Astrocyte (in vitro differentiated cells and primary cell): ENCODE measurements around the gene RPL34. TPM values are rescaled to one million over a fixed set of nuclear protein-coding genes. Genes with fewer than 3 reads are reported as not detected.

ENCODE experiments used
- DNase-seq: peaks from one replicate; pipeline ENCODE4 v3.0.0-alpha.2; 2010; ENCODE audit warnings: low read depth
- FAIRE-seq: peaks from 2 replicates; lab custom pipeline; 2011; peaks lifted over from hg19 to GRCh38; lab: Jason Lieb, UNC
- H2AFZ ChIP-seq: 2 replicates; pipeline ENCODE4 v1.6.0; 2012; ENCODE audit warnings: low read depth, low read length, inconsistent platforms
- H3K27ac ChIP-seq: 2 replicates; pipeline ENCODE4 v1.5.1; 2011; ENCODE audit warnings: low read depth, low read length, inconsistent platforms
- H3K27me3 ChIP-seq: 2 replicates; pipeline ENCODE4 v1.6.0; 2011; ENCODE audit warnings: low read length, inconsistent platforms; ENCODE audit not compliant: insufficient read depth
- H3K36me3 ChIP-seq: 2 replicates; pipeline ENCODE4 v1.5.1; 2011; ENCODE audit warnings: low read length, inconsistent platforms; ENCODE audit not compliant: insufficient read depth
- H3K4me1 ChIP-seq: 2 replicates; pipeline ENCODE4 v1.5.1; 2011; ENCODE audit warnings: low read length, inconsistent platforms; ENCODE audit not compliant: insufficient read depth
- H3K4me2 ChIP-seq: 2 replicates; pipeline ENCODE4 v1.6.0; 2012; ENCODE audit warnings: low read length, inconsistent platforms
- H3K4me3 ChIP-seq: 2 replicates; pipeline ENCODE4 v1.5.1; 2011; ENCODE audit warnings: low read depth, mild to moderate bottlenecking, low read length, inconsistent platforms; ENCODE audit not compliant: insufficient read depth
- H3K79me2 ChIP-seq: 2 replicates; pipeline ENCODE4 v1.6.0; 2012; ENCODE audit warnings: mild to moderate bottlenecking, low read length, inconsistent platforms; ENCODE audit not compliant: insufficient read depth
- H3K9ac ChIP-seq: 2 replicates; pipeline ENCODE4 v1.6.0; 2012; ENCODE audit warnings: mild to moderate bottlenecking, low read length, inconsistent platforms
- H3K9me3 ChIP-seq: 2 replicates; pipeline ENCODE4 v1.5.1; 2012; ENCODE audit warnings: low read depth, mild to moderate bottlenecking, low read length, inconsistent platforms; ENCODE audit not compliant: insufficient read depth
- H4K20me1 ChIP-seq: 2 replicates; pipeline ENCODE4 v1.6.0; 2012; ENCODE audit warnings: low read length, inconsistent platforms; ENCODE audit not compliant: insufficient read depth
- H3K27ac Mint-ChIP-seq: one replicate; pipeline ENCODE4 v1.8.0; 2021; ENCODE audit warnings: mild to moderate bottlenecking, mixed read lengths; ENCODE audit not compliant: unreplicated experiment
- H3K27me3 Mint-ChIP-seq: one replicate; pipeline ENCODE4 v1.8.0; 2021; ENCODE audit warnings: low read depth, mixed read lengths; ENCODE audit not compliant: unreplicated experiment
- H3K36me3 Mint-ChIP-seq: one replicate; pipeline ENCODE4 v1.8.0; 2021; ENCODE audit warnings: low read depth, mixed read lengths; ENCODE audit not compliant: unreplicated experiment
- H3K4me1 Mint-ChIP-seq: one replicate; pipeline ENCODE4 v1.8.0; 2021; ENCODE audit warnings: low read depth, mixed read lengths; ENCODE audit not compliant: unreplicated experiment
- H3K4me3 Mint-ChIP-seq: one replicate; pipeline ENCODE4 v1.8.0; 2021; ENCODE audit warnings: mild to moderate bottlenecking, moderate library complexity, mixed read lengths; ENCODE audit not compliant: unreplicated experiment
- H3K9me3 Mint-ChIP-seq: one replicate; pipeline ENCODE4 v1.8.0; 2021; ENCODE audit warnings: mild to moderate bottlenecking, mixed read lengths; ENCODE audit not compliant: unreplicated experiment
- EZH2 ChIP-seq: IDR thresholded peaks from 2 replicates; pipeline ENCODE4 v1.6.1; 2012; ENCODE audit warnings: mild to moderate bottlenecking, low read length, inconsistent platforms; ENCODE audit not compliant: insufficient read depth
- total RNA-seq: library from RNA; stranded (reverse); gene quantifications from 2 replicates; pipeline ENCODE4 v1.2.1, GENCODE V29; 2021
- TF ChIP-seq, protein P1 (sequence below): IDR thresholded peaks from 2 replicates; pipeline ENCODE4 v1.5.1; 2011; ENCODE audit warnings: low read depth, mild to moderate bottlenecking, inconsistent platforms, low read length, moderate library complexity; ENCODE audit not compliant: insufficient read depth

RPL34 gene
- total RNA-seq, 1 donor from 2014 or later, result 1,087 TPM

DNA sequence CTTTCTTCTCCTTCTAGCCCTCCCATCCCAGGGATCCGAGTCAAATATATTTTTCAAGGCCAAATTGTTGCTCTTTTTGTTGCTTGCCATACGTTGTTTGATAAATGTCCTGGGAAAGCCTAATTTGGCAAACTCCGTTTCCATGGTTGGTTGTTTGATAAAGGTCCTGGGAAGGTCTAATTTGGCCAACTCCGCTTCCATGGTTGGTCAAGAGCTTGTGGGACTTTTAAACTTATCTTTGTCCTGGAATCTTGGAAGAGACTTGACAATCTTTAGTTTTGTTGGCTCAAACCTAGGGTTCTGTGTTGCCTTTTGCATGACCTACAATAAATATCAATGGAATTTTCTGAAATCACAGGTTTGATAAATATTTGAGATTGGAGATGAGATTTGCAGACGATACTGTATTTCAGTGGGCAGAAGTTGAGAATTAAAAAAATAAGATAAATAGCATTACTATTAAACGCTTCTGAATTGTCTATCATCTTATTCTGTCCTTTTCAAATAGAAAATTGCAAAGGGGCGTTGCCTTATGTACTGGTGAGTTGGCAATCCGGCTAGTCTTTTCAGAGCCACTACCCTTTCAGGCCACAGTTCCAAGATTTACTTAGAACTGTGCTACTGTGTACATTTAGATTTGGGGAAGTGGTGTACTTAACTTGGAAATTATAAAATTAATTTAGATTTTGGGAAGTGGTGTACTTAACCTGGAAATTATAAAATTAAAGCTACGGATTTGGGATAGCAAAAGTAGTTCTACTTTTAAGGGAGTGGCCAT lies 30.8 kb downstream of the RPL34 start:
- Histone ChIP-seq H3K4me2 (peak overlapping the region; percentile 87), H3K9me3 (no peaks in the 10 kb centered on the region), H2AFZ (peak overlapping the region; percentile 89), H3K27ac (peak overlapping the region; percentile 95), H4K20me1 (peaks cover 34% of the 10 kb centered on the region), H3K36me3 (peaks cover 13% of the 10 kb centered on the region), H3K27me3 (no peaks in the 10 kb centered on the region), H3K4me3 (peak overlapping the region; percentile 100), H3K4me1 (peaks cover 4% of the 10 kb centered on the region), H3K9ac (peak overlapping the region; percentile 100), H3K79me2 (peaks cover 59% of the 10 kb centered on the region)
- no peaks in the 10 kb centered on the region for H3K27me3 Mint-ChIP-seq
- H3K36me3 Mint-ChIP-seq, result no peaks in the 10 kb centered on the region
- H3K27ac Mint-ChIP-seq, result peak overlapping the region; percentile 100
- FAIRE-seq, result no peak
- peak; percentile 65 for DNase-seq
- TF ChIP-seq, protein P1, sequence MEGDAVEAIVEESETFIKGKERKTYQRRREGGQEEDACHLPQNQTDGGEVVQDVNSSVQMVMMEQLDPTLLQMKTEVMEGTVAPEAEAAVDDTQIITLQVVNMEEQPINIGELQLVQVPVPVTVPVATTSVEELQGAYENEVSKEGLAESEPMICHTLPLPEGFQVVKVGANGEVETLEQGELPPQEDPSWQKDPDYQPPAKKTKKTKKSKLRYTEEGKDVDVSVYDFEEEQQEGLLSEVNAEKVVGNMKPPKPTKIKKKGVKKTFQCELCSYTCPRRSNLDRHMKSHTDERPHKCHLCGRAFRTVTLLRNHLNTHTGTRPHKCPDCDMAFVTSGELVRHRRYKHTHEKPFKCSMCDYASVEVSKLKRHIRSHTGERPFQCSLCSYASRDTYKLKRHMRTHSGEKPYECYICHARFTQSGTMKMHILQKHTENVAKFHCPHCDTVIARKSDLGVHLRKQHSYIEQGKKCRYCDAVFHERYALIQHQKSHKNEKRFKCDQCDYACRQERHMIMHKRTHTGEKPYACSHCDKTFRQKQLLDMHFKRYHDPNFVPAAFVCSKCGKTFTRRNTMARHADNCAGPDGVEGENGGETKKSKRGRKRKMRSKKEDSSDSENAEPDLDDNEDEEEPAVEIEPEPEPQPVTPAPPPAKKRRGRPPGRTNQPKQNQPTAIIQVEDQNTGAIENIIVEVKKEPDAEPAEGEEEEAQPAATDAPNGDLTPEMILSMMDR, result no peak
- no peak for TF ChIP-seq EZH2
- no peaks in the 10 kb centered on the region for H3K9me3 Mint-ChIP-seq
- H3K4me1 Mint-ChIP-seq, result peaks cover 28% of the 10 kb centered on the region
- peak overlapping the region; percentile 95 for H3K4me3 Mint-ChIP-seq

DNA sequence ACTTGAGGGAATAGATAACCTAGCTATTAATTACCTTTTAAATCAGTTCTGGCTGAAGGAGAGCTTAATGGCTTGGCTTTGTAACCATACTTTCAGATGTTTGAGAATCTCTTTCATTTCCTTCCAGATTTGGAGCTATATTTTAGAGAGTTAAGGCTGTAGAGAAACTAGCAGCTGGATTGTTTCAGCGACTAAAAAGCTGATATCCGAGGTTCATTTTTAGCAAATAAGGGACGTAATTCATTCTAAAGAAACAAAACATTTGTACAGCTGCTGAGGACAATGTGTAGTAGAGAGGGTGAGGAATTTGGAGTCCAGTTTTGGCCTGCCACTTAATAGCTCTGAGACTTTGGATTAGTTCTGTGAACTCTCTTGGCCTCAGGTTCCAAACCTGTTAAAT lies 42.3 kb downstream of the RPL34 start:
- Histone ChIP-seq H3K27ac (no peak overlapping the region), H4K20me1 (peaks cover 73% of the 10 kb centered on the region), H3K36me3 (peaks cover 59% of the 10 kb centered on the region), H2AFZ (no peak overlapping the region), H3K27me3 (no peaks in the 10 kb centered on the region), H3K4me3 (no peak overlapping the region), H3K4me1 (no peaks in the 10 kb centered on the region), H3K79me2 (peaks cover 65% of the 10 kb centered on the region), H3K9me3 (no peaks in the 10 kb centered on the region), H3K9ac (no peak overlapping the region), H3K4me2 (no peak overlapping the region)
- Mint-ChIP-seq H3K4me1 (no peaks in the 10 kb centered on the region), H3K27ac (no peak overlapping the region), H3K27me3 (no peaks in the 10 kb centered on the region), H3K36me3 (peaks cover 20% of the 10 kb centered on the region), H3K4me3 (no peak overlapping the region), H3K9me3 (no peaks in the 10 kb centered on the region)
- TF ChIP-seq, protein P1, result no peak
- TF ChIP-seq EZH2, result no peak
- DNase-seq (no peak), FAIRE-seq (no peak)

DNA sequence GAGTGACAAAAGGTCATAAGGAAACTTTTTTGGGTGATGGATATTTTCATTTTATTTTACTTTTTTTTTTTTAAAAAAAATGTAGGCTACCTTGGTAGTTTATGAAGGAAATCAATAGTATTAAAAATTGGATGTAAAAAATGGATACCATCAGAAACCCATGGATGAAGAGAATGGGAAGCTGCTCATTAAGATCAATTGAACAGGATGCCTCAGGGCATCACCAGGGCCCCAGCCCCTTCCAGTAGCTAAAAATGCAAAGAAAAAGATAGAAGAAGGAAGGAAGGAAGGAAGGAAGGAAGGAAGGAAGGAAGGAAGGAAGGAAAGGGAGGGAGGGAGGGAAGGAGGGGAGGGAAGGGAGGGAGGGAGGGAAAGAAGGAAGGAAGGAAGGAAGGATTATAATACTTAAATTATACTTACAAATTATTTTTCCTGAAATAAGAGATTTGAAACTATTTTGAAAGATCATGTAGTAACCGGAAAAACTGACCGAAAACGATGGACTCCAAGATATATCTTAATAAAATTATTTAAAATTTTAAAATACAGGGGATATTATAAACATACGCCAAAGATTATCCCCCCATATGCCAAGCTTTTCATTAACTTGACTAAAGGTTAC lies 54.1 kb downstream of the RPL34 start:
- no peak overlapping the region for H3K9ac ChIP-seq
- no peaks in the 10 kb centered on the region for H3K9me3 Mint-ChIP-seq
- no peak overlapping the region for H3K4me3 ChIP-seq
- H3K4me2 ChIP-seq, result no peak overlapping the region
- no peak overlapping the region for H3K27ac ChIP-seq
- H2AFZ ChIP-seq, result no peak overlapping the region
- H3K27me3 Mint-ChIP-seq, result no peaks in the 10 kb centered on the region
- peaks cover 25% of the 10 kb centered on the region for H3K36me3 ChIP-seq
- DNase-seq (no peak), FAIRE-seq (no peak)
- H4K20me1 ChIP-seq, result no peaks in the 10 kb centered on the region
- no peaks in the 10 kb centered on the region for H3K4me1 ChIP-seq
- H3K9me3 ChIP-seq, result no peaks in the 10 kb centered on the region
- H3K4me3 Mint-ChIP-seq, result no peak overlapping the region
- no peak overlapping the region for H3K27ac Mint-ChIP-seq
- TF ChIP-seq, protein P1, result no peak
- no peak for TF ChIP-seq EZH2
- no peaks in the 10 kb centered on the region for H3K79me2 ChIP-seq
- peaks cover 11% of the 10 kb centered on the region for H3K36me3 Mint-ChIP-seq
- no peaks in the 10 kb centered on the region for H3K4me1 Mint-ChIP-seq
- H3K27me3 ChIP-seq, result no peaks in the 10 kb centered on the region
